NCI-H460 (cell line): Measurements from ENCODE around the gene NACAD. TPM values are rescaled to one million over a fixed set of nuclear protein-coding genes. Genes with fewer than 3 reads are reported as not detected.
A peak's percentile ranks its signal among the peaks of the same experiment; 100 is the strongest.
"Not testable (repeated sequence)": the region's sequence is repeated elsewhere in the genome, so short reads cannot be mapped to it uniquely, and the experiment has no call there.

Experiments used
- DNase-seq: peaks from one replicate; pipeline ENCODE4 v3.0.0-alpha.2; 2016; ENCODE audit warnings: low read depth; ENCODE audit errors: extremely low read depth
- total RNA-seq: library from RNA; depleted of rRNA; stranded (reverse); fragments of >200 nt; shearing (Covaris generic); gene quantifications from 2 replicates; pipeline ENCODE4 v1.2.3, GENCODE V29; 2014

Gene NACAD
- total RNA-seq, 1 experiment from 2014 or later = not detected

DNA sequence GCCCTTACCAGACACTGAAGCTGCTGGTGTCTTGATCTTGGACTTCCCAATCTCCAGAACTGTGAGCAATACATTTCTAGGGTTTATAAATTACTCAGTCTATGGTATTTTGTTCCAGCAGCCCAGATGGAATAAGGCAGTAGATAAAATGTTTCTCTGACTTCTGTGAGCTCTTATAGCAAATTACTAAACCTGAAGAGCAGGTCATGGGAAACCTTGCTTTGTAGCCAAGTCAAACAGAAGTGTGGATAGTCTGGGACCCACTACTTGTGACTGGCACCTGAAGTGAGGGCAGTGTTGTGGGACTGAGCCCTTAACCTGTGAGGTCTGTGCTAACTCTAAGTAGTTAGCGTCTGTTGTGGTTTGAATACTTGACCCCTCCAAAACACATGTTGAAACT is 27.3 kb upstream of the NACAD start:
- DNase-seq = no peak

DNA sequence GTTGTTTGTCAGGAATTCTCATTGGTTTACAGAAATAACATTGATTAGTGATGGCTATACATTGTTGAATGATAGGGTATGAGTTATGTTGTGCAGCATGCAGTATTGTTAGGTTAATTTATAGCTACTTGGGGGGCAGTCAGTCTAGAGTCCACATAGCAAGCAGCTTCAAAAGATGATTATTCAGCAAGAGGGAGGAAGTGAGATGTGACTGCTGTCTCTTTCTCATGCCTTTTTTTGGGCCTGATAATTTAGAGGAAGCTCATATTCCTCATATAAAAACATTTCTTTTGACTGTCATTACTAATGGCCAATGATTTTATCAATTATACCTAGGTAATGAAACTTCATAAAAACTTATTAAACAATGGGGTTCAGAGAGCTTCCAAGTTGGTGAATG is 26.2 kb upstream of the NACAD start:
- no peak for DNase-seq

DNA sequence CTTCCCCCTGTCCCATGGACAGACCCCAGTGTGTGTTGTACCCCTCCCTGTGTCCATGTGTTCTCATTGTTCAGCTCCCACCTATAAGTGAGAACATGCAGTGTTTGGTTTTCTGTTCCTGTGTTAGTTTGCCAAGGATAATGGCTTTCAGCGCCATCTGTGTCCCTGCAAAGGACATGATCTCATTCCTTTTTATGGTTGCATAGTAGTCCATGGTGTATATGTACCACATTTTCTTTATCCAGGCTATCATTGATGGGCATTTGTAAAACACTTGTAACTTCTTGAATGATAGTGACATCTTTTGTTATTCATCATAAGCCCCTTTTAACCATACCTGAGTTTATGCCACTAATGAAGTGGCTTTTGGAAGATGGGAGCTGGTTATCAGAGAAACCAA is 25.5 kb upstream of the NACAD start:
- DNase-seq = not testable (repeated sequence)

DNA sequence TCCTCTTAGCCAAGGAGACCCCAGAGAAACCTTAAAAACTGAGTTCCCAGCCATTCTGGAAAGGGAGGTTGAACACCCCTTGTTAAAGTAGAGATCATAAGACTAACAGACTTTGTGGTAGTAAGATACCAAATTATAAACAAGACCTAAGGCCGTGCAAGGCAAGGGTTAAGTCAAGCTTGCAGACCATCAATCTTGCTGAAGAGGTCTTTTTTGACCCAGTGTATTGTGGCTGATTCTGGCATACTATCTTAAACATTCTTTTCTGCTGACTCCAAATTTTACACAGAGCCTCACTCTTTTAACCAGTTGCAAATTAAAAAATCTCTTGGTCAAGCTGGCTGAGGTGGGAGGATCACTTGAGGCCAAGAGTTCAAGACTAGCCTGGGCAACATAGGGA is 23.9 kb upstream of the NACAD start:
- no peak for DNase-seq

DNA sequence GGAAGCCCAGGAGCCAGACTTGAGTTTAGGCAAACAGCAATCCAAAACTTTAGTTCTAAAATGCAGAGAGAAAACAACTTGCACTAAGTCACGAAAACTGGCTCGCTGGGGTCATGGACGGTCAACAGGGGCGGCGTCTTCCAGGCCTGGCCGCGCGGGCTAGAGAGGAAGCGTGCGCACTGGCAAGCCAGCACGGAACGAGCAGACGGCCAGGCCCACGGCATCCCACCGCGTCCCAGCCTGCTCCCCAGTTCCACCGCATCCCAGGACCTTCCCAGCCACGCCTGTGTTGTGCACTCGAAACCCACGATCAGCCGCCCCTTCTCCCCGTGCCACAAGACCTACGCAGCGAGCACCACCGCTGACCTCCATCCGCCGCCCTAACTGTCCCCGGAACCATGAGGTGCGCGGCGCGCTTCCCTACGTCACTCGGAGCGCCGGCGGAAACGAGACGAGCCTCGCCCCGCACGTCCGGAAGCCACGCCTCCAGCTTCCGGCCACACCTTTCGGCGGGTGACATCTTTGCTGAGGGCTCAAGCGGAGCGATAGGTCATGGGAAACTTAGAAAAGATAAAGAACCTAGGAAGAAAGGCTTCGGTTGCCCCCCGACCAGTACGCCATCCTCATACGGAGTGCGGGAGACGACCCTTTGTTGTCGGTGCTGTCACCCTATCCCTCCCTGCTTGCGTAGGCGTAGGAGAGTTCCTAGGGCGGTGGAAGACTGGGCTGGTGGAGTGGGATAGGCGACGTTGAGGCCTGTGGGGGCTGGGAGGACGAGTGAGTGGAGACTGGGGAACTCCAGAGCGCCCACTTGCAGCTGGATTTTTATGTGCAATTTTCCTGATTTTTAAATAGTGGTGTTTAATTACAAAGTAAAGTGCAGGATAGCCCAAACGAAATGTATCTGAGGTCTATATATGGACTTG is 22.8 kb upstream of the NACAD start, which contains the start of gene TBRG4:
Gene TBRG4, minus strand, starts transcription at position 400 of the 926 bp plus-strand sequence. CDS start 2,460 bp downstream, outside the sequence.
- peak; percentile 94 for DNase-seq

DNA sequence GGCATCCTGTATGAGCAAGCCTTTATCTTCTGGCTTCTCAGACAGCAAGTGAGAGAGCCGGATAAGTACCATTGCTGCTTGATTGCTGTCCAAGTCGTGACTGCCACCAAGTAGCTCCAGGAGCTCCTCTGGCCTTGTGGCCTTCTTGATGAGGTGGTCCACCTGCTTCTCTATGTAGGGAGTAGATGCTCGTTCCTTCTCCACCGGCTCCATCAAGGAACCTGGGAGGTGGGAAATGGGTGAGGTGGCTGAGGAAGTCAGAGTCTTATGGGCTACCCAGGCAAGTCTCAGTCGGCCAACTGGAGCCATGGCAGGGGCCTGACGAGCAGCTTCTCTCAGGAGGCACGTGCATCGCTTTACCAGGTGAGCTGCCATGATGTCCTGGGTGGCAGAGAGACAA is 20.1 kb upstream of the NACAD start:
- DNase-seq = no peak

DNA sequence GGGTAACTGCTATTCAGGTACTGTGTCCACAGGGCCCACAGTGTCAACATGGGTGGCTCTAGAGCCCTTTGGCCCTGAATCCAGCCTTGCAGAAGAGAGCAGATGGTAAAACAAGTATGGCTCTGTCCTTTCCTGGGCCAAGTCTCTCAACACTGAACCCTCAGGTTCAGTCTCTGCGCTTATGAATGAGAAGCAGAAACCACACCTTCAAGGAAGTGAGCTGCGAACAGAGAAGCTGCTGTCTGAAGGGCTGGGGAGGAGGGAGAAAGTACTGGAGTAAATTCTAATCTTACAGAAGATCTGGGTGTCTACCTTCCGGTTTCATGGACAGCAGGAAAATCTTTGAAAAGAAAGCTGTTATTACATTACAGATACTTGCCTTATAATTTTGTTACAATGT is 18.6 kb upstream of the NACAD start:
- no peak for DNase-seq

DNA sequence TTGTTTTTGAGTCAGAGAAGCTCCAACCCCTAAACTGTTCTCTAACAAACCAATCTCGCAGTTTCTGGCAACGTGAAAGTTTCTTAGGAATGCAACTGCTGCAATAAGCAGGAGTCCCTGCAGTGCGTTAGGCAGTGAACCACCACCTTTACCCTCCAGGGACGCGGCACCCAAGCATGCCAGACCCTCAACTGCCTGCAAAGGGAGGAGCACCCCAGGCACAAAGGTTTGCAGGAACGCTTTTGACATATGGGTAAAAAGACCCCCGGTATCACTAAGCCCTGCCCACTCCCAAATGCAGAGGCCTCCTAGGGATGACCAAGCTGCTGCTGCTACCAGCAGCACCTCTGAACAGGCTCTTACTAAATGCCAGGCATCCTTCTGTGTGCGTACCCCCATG is 18.1 kb upstream of the NACAD start:
- no peak for DNase-seq

DNA sequence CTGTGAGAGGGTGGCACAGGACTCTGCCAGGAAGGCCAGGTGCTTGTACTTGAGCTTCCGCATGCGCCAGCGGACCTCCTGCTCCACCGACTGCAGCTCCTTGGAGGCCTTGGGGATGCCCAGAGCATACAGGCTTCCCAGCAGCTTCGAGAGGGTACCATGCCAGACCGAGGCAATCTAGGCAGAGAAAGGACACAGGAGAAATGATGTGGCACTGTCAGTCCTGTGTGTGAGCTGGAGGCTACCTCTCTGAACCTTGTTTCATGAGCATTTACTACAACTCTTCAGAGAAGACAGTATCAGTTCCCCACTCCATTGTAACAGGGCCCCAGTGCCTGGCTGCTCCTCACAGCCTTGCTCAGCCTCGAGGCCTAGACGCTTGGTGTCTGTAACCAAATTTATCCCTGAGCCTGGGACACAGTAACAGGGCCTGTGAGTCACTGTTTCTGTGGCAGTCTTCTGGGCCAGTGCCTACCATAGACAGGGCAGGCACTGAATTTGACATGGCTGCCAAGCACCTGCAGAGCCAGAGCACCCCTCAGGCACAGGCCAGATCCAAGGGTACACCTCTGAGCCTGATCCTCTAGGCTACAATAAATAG is 16.9 kb upstream of the NACAD start:
- DNase-seq = no peak

DNA sequence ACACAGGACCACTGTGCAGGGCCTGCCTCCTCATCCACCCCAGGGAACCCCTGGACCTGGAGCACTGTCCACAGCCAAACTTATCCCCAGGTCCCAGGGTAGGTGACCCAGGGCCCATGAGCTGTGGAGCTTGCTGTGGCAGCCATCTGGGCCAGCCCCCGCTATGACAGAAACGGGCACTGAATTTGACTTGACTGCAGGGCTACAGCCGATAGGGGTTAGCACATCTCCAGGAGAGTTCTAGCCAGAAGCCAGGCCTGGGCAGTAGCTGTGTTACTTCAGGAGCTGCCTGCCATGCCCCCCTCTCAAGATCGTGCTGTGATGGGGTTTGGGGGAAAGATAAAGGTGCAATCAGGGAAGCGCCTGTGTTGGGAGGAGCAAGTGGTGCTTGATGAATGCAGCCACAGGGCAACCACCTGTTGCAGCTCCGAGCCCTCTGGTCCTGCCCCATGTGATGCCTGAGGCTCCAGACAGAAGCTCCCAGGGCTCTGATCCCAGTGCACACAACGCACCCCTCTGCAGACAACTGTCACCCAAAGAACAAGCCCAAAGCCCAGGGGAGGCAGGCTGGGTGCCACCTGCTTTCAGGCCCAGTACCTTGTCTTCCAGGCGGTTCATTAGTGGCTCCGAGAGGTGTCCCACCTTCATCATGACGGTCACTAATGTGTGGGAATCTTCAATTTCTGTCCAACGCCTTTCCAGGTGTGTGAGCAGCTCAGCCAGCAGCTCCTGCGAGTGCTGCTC is 16.2 kb upstream of the NACAD start:
- no peak for DNase-seq

DNA sequence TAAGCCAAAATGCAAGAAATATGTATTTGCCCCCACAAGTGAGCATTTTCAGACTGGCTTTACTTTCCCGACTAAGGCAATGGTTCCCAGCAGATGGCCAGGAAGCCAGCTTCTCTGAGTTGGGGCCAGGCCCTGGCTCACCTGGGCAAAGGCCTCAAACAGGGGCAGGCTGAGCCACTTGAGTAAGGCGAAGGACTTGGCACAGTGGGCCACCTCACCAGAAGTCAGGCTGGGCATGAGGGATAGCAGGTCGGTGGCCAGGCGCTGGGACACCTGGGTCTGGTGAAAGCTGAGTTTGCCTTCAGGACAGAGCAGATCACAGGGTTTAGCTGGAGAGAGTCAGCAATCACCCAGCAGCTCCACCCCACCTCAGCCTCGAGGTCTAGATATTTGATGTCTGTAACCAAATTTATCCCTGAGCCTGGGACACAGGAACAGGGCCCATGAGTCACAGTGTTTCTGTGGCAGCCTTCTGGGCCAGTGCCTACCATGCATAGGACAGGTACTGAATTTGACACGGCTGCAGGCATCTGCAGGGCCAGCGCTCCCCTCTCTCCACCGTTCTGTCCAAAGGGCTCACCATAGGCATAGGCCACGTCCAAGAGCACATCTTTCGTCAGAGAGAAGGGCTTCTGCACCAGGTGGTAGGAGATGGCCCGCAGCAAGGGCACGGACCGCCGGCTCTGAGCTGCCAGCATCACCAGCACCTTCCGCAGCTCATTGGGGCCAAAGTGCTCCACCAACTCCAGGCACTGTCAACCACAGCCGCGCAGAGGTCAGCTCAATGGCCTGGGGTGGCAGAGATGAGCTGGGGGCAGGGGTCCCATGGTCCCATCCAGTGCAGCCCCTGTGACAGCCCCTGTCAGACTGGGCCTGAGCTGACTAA is 15.4 kb upstream of the NACAD start:
- DNase-seq = no peak

DNA sequence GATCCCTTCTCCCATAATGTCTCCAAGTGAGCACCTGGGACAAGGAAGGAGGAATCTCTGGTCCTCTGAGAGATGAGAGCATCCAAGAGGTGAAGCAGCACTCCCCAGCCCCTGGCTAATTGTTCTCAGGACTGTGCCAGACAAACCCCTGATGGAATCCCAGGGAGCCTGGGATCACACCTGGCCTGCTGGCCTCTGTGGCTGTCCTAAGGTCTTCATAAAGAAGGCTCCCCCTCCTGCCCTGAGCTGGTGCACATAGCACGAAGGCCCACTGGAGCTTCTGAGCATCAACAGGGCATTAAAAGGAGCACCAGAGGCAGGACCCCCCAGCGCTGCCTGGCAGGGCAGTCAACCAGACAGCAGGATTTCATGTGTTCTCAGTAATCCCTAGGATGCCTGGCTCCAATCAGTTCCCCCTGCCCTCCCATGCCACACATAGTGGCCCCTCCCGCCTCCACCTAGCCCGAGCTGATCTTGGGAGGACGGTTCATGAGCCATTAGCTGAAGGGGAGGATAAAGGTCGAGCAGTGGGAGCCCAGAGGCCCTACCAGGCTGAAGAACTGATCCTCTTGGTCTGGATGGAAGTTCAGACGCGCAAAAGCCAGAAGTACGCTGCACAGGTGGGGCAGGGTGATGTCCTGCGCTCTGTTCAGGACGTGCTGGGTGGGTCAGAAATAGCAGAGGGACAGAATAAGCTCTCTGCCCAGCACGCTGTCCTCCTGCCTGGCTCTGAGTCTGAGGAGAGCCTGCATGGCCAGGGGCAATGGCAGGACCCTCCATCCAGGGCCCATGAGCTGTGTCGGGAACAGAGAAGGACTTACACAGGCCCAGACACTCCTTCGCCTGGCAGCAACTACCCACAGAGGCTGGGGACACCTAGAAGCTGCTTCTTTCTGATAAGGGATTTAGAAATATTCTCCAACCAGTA is 14.3 kb upstream of the NACAD start:
- no peak for DNase-seq

DNA sequence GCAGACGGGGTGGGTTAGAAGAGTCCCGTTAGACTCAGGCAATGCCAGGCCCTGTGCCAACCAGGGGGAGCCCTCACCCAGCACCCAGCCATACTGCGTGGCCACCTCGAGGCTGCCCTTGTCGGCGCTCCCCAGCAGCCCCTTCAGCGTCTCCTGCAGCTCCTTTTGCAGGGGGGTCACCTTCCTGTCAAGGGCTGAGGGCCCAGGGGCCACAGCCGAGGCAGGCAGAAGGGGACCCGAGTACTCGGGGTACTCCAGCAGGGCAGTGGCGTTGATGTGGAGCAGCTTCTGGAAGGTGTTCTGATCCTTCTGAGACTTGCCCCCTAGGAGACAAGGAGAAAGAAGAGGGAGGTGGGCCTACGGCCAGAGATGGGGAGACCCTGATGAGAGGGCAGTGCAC is 13.0 kb upstream of the NACAD start:
- no peak for DNase-seq

DNA sequence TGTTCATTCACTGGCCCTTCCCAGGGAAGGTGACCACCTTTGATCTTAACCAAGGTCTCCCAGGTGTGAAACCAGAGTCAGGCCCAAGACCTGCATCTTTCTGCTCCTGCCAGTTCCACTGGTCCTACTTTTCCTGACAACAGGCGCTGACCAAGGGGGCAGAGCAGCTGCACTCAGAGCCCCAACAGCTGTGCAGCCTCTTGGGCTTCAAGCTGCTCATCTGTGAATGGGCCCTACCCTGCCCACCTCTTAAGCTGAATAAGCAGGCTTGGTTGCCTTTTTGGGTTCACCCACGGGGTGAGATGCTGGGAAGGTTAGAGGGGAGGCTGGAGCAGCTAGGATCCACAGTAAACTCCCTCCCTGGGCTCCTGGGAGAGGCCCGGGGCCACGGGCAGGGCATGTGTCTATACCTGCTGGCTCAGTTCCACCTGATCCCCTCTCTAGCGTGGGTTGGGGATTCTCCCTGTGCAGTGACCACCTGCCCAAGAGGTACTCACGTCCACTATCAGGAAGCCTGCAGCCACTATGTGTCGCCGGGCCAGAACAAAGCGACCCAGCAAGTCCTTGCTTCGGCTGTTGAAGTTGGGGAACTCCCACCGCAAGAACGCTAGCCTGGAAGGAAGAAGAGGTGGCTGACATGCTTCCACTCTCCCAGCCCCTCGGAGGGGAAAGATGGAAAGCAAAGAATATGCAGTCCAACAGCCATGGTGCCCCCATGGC is 12.2 kb upstream of the NACAD start:
- DNase-seq = no peak

DNA sequence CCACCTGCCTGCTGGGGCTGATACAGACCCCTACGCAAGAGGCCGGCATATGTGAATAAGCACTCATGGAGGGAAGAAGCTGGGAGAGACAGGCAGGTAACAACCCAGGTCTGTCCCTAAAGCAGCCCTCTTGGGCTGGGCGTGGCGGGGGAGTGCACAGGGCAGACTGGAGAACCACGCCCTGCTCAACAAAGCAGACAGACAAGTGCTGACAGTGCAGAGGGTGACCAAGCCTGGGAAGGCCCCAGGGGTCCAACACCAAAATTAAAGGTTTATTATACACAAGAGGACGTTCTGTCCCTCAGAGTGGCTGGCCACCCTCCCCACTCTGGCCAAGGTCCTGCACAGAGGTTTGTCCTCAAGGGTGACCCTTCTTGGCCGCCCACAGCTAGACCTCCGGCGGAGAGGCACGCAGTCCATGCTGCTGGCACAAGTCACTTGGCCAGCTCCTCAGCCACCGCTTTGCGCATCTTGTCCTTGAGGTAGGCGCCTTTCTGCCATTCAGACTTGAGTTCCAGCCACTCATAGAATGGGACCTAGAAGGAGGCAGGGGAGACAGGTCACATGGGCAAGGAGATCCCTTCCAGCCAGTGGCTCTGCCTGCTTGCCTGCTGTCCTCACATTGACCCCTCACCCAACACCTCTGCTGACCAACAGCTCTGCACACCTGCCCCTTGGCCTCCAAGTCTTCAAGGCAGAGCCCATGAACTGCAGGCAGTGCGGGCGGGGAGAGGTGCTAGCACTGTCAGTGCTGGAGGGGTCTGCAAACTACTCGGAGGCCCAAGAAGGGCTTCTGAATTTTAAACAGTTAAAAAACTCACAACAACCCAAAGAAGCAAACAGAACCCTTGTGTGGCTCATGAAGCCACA is 11.4 kb upstream of the NACAD start:
- no peak for DNase-seq

DNA sequence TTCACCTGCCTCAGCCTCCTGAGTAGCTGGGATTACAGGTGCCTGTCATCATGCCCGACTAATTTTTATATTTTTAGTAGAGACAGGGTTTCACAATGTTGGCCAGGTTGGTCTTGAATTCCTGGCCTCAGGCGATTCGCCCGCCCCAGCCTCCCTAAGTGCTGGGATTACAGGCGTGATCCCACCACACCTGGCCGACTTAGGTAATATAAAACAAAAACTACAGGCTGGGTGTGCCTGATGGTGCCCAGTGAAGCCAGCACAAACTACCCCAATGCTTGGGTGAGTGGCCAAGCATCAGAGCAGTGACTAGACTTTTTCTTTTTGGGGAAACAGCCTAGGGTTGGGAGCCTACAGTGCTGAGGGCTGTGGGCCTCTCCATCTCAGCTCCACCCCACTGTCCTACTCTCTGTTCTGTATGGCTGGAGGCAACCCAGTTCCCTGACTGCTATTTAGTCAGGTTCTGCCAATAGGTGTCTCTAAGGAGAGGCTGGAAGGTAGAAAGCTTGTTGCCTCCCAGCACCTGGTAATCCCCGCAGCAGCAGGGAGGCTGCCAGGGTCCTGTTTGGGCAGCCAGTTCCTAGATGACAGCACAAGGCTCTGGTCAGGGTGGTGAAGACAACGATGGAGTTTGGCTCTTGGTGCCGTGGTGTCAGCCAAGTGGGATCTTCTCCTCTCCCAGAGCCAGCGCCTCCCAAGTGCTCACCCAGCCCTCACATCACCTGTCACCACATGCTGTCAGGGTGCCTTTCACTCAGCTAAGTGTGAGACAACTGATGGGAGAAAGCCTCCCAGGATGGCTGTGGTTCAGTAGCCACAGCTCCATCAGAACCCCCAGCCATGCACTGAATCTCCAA is 10.4 kb upstream of the NACAD start:
- DNase-seq = no peak

DNA sequence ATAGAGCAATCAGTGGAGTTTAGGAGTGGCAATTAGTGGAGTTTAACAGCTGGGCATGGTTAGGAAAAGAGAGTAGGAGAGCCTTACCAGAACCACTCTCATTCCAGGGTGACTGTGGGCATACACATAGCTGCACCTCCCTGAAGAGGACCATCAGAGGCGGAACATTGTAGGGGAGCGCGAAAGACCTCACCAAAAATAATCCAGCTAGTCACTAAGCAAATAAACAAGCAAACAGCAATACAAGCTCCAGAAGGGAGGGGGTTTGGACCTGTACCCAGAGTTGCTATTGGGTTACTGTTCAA is 4.1 kb upstream of the NACAD start:
- no peak for DNase-seq
